Measurements from ENCODE around the gene PLEKHG2.

Gene PLEKHG2

DNA sequence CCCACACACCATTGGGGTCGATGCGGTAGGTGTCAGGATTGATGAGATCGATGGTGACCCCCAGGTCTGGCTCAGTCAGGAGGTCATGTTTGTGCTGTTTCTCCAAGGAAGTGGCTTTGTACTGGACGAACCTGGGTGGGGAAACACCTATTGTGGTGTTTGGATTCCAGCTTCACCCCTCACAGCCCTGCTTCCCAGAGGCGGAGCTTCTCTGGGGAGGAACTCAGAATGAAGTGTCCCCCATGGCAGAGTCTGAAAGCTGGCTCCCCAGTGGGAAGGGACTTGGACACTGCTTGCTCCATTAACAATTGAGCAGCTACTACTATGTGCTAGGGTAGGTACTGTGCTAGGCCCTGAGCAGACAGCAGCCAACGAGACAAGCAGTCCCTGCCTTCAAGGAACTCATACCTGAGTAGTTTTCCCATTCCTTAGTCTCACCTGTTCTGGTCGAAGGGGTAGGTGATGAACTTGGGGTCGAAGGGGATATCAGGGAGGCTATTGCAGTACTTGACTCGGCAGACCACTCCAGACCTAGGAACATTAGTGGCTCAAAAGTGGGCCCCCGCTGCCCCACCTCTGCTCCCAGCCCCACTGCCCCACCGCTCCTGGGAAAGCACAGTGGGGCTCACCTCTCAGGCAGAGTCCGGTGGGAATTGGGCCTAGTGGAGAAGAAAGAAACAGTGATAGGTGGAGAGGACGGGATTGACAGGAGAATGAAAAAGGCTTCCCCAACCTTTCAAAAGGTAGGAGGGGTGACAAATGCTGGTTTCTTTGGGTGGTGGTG is 22.6 kb upstream of the PLEKHG2 start:
- peak overlapping the region; percentile 96 for H3K27ac ChIP-seq
- TF ChIP-seq, protein P1, sequence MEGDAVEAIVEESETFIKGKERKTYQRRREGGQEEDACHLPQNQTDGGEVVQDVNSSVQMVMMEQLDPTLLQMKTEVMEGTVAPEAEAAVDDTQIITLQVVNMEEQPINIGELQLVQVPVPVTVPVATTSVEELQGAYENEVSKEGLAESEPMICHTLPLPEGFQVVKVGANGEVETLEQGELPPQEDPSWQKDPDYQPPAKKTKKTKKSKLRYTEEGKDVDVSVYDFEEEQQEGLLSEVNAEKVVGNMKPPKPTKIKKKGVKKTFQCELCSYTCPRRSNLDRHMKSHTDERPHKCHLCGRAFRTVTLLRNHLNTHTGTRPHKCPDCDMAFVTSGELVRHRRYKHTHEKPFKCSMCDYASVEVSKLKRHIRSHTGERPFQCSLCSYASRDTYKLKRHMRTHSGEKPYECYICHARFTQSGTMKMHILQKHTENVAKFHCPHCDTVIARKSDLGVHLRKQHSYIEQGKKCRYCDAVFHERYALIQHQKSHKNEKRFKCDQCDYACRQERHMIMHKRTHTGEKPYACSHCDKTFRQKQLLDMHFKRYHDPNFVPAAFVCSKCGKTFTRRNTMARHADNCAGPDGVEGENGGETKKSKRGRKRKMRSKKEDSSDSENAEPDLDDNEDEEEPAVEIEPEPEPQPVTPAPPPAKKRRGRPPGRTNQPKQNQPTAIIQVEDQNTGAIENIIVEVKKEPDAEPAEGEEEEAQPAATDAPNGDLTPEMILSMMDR (conservative IDR thresholded peaks at IDR 0.05) = no peak
- TF ChIP-seq ZFX (IDR thresholded peaks at IDR 0.05) = no peak

DNA sequence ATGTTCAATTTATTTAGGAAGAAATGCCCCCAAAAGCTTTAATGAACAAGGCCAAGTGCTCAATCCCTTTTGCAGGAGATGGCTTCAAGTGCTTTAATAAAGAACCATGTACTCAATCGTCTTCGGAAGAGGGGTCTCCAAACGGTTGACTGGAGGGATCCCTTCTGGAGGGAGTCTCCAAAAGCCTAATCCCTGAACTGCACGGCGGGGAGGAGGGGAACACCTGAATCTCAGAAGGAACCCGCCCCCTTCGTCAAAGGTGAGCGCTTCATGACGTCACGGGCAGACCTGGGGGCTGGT is 22.1 kb upstream of the PLEKHG2 start:
- TF ChIP-seq ZFX (IDR thresholded peaks at IDR 0.05) = no peak
- TF ChIP-seq, protein P1 (conservative IDR thresholded peaks at IDR 0.05) = no peak
- peak overlapping the region; percentile 96 for H3K27ac ChIP-seq

DNA sequence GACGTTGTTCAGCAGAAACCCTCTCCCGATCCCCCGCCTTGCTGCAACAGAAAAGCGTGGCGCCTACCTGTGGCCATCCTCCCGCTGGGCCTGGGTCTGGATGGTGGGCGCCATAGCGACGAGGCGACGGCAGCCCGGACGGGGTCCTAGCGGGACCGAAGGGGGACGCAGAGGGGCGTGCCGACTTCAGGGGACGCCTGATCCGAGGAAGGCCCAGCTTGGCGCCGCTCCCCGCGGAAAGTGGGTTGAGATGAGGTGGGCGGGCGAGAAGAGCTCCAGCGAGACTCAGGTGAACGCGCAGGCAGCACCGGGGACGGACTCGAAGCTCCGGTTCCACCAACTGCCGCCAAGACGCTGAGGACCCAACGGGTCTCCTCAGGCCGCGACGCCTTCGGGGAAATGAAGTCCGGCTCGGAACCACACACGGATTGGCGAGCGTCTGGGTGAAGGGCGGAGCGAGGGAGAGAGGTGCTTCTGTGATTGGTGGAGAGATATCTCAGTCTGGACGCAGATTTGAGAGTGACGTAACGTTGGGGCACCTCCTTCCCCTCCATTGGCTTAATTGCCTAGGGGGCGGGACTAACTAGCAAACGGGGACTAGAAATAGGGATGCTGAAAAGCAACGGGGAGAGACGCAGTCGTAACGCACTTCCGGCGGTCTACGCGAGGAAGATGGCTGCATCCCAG is 21.6 kb upstream of the PLEKHG2 start, which contains the start of the genes MED29 and PAF1:
Gene MED29 (plus strand): TSS at position 628 of the 687 bp plus-strand sequence. CDS start 45 bp downstream, at position 673.
Gene PAF1 (minus strand): TSS at position 356 of the 687 bp plus-strand sequence. CDS start 242 bp downstream, at position 114.
- TF ChIP-seq, protein P1 (conservative IDR thresholded peaks at IDR 0.05) = no peak
- TF ChIP-seq ZFX (IDR thresholded peaks at IDR 0.05) = no peak
- peak within 1 kb of the TSS; percentile 96 for H3K27ac ChIP-seq

DNA sequence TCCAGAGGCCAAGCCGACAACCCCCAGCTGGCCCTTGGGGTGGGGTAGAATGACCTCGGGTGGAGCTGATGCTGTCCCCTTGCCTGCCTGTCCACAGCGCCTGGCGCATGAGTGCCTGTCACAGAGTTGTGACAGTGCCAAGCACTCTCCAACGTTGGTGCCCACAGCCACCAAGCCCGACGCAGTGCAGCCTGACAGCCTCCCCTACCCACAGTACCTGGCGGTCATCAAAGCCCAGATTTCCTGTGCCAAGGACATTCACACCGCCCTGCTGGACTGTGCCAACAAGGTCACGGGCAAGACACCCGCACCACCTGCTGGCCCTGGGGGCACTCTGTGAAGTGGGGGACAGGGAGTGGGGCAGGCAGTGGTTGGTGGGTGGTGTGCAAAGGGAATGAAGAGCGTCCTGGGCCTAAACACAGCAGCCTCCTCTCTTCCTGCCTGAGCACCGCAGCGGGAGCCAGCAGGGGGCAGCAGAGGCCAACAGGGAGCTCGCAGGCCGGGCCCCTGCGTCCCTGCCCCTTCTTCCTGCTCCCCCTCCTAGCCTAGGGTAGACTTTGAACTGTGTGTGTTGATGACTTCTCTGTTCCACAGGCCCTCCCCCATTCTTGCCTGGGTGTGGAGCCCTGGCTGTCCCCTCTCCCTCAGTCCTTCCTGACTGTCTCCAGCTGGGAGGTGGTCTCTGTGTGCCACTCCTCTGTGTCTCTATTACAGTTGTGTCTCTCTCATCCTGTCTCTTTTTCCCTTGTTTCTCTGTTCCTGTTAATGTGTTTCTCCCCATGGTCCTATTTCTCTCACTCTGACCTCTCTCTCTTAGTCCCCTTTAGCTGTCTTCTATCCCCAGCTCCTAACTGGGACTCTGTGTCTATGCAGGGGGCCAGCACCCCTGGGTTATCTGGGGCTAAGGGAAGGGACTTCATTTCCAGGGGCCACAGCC is 14.8 kb upstream of the PLEKHG2 start:
- no peak overlapping the region for H3K27ac ChIP-seq
- TF ChIP-seq, protein P1 (conservative IDR thresholded peaks at IDR 0.05) = peak; percentile 96
- TF ChIP-seq ZFX (IDR thresholded peaks at IDR 0.05) = no peak

DNA sequence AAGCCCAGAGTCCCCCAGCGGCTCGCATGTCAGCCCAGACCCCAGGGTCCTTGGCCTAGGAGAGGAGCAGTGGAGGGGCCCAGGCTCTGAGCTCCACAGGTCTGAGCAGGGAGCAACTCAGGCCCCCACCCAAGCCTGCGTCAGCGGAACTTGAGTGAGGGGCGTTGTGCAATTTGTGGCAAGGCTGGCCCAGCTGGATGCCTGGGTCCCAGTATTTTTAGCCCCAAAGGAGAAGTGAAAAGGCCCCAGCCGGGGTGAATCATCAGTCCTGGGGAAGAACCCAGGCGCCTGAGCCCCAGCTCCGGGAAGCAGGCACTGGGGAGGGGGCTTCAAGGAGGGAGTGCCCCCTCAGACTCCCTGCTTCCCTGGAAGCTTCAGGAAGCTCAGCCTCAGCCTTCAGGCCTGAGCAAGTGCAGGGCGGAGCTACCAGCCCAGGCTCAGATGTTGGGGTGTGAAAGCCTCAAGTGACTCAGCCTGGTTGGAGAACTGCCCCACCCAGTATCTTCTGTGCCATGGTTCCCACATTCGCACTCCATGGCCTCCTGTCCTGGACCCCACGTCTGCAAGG is 14.1 kb upstream of the PLEKHG2 start:
- TF ChIP-seq, protein P1 (conservative IDR thresholded peaks at IDR 0.05) = no peak
- no peak for TF ChIP-seq ZFX (IDR thresholded peaks at IDR 0.05)
- no peak overlapping the region for H3K27ac ChIP-seq

DNA sequence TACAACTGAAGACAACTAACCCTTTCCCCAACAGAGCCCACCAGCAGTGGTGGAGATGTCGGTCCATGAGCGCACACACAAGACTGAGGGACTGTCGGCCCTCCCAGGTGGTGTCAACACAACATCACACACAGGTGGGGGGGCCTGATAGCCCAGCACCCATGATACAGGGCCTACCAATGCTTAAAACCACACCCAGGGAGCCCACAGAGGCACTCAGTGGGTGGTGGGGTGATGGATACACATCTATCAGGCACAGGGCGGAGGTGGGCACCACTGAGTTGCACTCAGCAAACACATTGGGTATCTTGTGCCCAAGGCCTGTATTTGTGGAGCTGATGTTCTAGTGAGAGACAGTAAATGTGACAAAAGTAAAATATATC is 12.8 kb upstream of the PLEKHG2 start:
- H3K27ac ChIP-seq = no peak overlapping the region

More for the DNA sequence above, 12.8 kb upstream of the PLEKHG2 start:
- no peak for TF ChIP-seq ZFX (IDR thresholded peaks at IDR 0.05)
- TF ChIP-seq, protein P1 (conservative IDR thresholded peaks at IDR 0.05) = no peak

All from C4-2B (cell line).